Osteoblast (primary cell): Measurements from ENCODE around the gene SSU72. TPM values are rescaled to one million over a fixed set of nuclear protein-coding genes. Genes with fewer than 3 reads are reported as not detected.
A peak's percentile ranks its signal among the peaks of the same experiment; 100 is the strongest.

Experiments
- DNase-seq: peaks from one replicate; pipeline ENCODE4 v3.0.0; 2011; ENCODE audit warnings: low spot score, mixed read lengths; ENCODE audit not compliant: insufficient read length; ENCODE audit errors: missing footprints
- H2AFZ ChIP-seq: 2 replicates; pipeline ENCODE4 v1.6.0; 2011; ENCODE audit warnings: mild to moderate bottlenecking, low read length
- H3K27ac ChIP-seq: 2 replicates; pipeline ENCODE4 v1.5.1; 2011; ENCODE audit warnings: mild to moderate bottlenecking, low read depth, low read length, moderate library complexity
- H3K27me3 ChIP-seq: 2 replicates; pipeline ENCODE4 v1.6.0; 2012; ENCODE audit warnings: mild to moderate bottlenecking, control low read depth, inconsistent platforms, low read length, moderate library complexity; ENCODE audit not compliant: insufficient read depth
- H3K36me3 ChIP-seq: 2 replicates; pipeline ENCODE4 v1.5.1; 2011; ENCODE audit warnings: mild to moderate bottlenecking, low read length, control low read depth, moderate library complexity; ENCODE audit not compliant: insufficient read depth
- H3K4me1 ChIP-seq: 2 replicates; pipeline ENCODE4 v1.5.1; 2011; ENCODE audit warnings: mild to moderate bottlenecking, low read length, control low read depth, moderate library complexity; ENCODE audit not compliant: insufficient read depth
- H3K4me2 ChIP-seq: 2 replicates; pipeline ENCODE4 v1.6.0; 2011; ENCODE audit warnings: mild to moderate bottlenecking, low read length; ENCODE audit not compliant: insufficient read depth
- H3K4me3 ChIP-seq: fragments of 200-600 bp; sonication (generic); 3 replicates; pipeline ENCODE4 v1.5.1; 2012; ENCODE audit warnings: mild to moderate bottlenecking, low read length, inconsistent platforms; ENCODE audit not compliant: insufficient read depth
- H3K79me2 ChIP-seq: 2 replicates; pipeline ENCODE4 v1.6.0; 2012; ENCODE audit warnings: mild to moderate bottlenecking, low read length, control low read depth, inconsistent platforms; ENCODE audit not compliant: insufficient read depth
- H3K9me3 ChIP-seq: 2 replicates; pipeline ENCODE4 v1.5.1; 2011; ENCODE audit warnings: low read depth, low read length, control low read depth
- H4K20me1 ChIP-seq: 2 replicates; pipeline ENCODE4 v1.6.0; 2012; ENCODE audit warnings: mild to moderate bottlenecking, low read length, control low read depth; ENCODE audit not compliant: insufficient read depth
- total RNA-seq: library from RNA; depleted of rRNA; stranded (reverse); fragments of >200 nt; gene quantifications from 2 replicates; pipeline ENCODE4 v1.2.3, GENCODE V29; 2012
- TF ChIP-seq, protein P1 (sequence below): IDR thresholded peaks from 2 replicates; pipeline ENCODE4 v1.5.1; 2011; ENCODE audit warnings: mild to moderate bottlenecking, low read depth, low read length, moderate library complexity; ENCODE audit errors: extremely low read depth

SSU72 gene
- total RNA-seq, 1 donor = 73.1 TPM

DNA sequence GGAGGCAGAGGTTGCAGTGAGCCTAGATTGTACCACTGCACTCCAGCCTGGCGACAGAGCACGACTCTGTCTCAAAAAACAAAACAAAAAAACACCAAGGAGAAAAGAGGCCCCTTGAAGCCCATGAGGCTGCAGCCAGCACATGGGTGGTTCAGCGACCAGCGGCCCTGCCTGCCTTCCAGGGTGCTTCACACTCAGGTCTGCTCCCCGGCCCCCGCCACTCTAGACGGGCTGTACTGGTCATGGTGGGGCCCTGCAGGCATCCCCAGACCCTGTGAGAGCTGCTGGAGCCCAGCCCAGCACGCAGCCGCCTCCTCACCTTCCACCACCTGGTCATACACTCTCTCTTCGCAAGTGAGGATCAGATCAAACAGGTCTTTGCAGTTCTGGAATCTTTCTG lies 30.1 kb downstream of the SSU72 start:
- Histone ChIP-seq H4K20me1 (no peaks in the 10 kb centered on the region), H3K36me3 (peaks cover 15% of the 10 kb centered on the region)

DNA sequence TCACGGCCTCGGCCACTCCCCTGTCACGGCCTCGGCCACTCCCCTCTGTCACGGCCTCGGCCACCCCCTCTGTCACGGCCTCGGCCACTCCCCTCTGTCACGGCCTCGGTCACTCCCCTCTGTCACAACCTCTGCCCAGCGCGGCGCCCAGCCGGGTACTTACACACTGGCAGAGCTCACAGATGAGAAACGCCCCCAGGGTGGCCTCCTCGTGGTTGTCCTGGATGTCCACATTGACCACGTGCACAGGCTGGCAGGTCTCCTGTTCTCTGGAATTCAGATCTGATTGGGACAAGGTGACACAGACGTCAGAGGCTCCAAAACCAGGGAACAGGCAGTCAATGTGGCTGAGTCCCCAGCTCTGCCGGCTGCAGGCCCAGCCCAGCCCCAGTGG lies 31.0 kb downstream of the SSU72 start:
- H3K4me1 ChIP-seq = no peaks in the 10 kb centered on the region
- peaks cover 18% of the 10 kb centered on the region for H3K36me3 ChIP-seq
- no peak overlapping the region for H3K27ac ChIP-seq
- no peak overlapping the region for H2AFZ ChIP-seq
- no peak overlapping the region for H3K4me3 ChIP-seq
- peaks cover 1% of the 10 kb centered on the region for H4K20me1 ChIP-seq
- no peaks in the 10 kb centered on the region for H3K9me3 ChIP-seq
- H3K27me3 ChIP-seq = no peaks in the 10 kb centered on the region
- DNase-seq = peak; percentile 84
- TF ChIP-seq, protein P1, sequence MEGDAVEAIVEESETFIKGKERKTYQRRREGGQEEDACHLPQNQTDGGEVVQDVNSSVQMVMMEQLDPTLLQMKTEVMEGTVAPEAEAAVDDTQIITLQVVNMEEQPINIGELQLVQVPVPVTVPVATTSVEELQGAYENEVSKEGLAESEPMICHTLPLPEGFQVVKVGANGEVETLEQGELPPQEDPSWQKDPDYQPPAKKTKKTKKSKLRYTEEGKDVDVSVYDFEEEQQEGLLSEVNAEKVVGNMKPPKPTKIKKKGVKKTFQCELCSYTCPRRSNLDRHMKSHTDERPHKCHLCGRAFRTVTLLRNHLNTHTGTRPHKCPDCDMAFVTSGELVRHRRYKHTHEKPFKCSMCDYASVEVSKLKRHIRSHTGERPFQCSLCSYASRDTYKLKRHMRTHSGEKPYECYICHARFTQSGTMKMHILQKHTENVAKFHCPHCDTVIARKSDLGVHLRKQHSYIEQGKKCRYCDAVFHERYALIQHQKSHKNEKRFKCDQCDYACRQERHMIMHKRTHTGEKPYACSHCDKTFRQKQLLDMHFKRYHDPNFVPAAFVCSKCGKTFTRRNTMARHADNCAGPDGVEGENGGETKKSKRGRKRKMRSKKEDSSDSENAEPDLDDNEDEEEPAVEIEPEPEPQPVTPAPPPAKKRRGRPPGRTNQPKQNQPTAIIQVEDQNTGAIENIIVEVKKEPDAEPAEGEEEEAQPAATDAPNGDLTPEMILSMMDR = no peak
- H3K79me2 ChIP-seq = peaks cover 8% of the 10 kb centered on the region
- H3K4me2 ChIP-seq = no peak overlapping the region

More for the DNA sequence above, 30.1 kb downstream of the SSU72 start:
- Histone ChIP-seq H3K4me2 (no peak overlapping the region), H3K27me3 (no peaks in the 10 kb centered on the region), H3K27ac (no peak overlapping the region), H3K4me3 (no peak overlapping the region), H3K9me3 (no peaks in the 10 kb centered on the region), H2AFZ (no peak overlapping the region), H3K4me1 (no peaks in the 10 kb centered on the region), H3K79me2 (peaks cover 4% of the 10 kb centered on the region)
- TF ChIP-seq, protein P1 = no peak
- no peak for DNase-seq

DNA sequence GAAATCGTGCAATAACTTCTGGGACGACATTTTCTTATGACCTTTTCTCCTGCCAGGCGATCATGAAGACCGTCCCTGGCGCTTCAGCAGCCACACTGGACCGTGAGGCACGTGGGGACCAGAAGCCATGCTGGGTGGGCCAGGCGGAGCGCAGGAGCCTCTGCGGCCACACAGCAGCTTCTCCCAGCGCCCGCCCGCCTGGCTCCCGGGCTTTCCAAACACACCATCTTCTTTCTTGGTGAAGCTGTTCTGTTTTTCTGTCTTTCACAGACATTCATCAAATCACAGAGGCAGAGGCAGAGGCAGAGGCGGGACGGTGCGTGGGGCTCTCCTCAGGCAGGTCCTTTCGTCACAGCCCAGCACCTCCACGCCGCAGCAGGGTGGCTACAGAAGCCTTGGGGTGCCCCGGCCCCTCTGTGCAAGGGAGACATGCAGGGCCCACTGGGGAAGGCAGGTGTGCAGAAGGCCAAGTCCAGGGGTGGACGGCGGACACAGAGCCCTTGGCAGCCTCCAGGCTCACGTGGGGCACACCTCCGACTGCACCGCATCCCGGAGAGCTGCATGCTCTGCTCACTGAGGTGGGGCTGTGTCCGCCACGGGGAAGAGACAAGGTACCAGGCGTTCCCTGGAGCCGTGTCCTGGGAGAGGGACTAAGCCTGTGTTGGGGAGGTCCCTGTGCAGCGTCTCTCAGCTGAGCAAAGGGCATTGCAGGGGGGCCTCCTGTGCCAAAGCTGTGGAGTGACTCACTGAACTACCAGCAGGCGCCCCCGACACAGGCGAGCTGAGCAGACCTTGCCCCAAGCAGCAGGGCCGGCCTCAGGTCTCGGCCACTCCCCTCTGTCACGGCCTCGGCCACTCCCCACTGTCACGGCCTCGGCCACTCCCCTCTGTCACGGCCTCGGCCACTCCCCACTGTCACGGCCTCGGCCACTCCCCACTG lies 31.6 kb downstream of the SSU72 start:
- H3K9me3 ChIP-seq = no peaks in the 10 kb centered on the region
- TF ChIP-seq, protein P1 = no peak
- H3K4me1 ChIP-seq = no peaks in the 10 kb centered on the region
- H3K4me2 ChIP-seq = no peak overlapping the region
- no peak overlapping the region for H3K27ac ChIP-seq
- H3K4me3 ChIP-seq = no peak overlapping the region
- peak; percentile 82 for DNase-seq
- no peaks in the 10 kb centered on the region for H3K27me3 ChIP-seq
- peaks cover 12% of the 10 kb centered on the region for H3K79me2 ChIP-seq
- peaks cover 5% of the 10 kb centered on the region for H4K20me1 ChIP-seq
- peaks cover 19% of the 10 kb centered on the region for H3K36me3 ChIP-seq
- H2AFZ ChIP-seq = no peak overlapping the region

DNA sequence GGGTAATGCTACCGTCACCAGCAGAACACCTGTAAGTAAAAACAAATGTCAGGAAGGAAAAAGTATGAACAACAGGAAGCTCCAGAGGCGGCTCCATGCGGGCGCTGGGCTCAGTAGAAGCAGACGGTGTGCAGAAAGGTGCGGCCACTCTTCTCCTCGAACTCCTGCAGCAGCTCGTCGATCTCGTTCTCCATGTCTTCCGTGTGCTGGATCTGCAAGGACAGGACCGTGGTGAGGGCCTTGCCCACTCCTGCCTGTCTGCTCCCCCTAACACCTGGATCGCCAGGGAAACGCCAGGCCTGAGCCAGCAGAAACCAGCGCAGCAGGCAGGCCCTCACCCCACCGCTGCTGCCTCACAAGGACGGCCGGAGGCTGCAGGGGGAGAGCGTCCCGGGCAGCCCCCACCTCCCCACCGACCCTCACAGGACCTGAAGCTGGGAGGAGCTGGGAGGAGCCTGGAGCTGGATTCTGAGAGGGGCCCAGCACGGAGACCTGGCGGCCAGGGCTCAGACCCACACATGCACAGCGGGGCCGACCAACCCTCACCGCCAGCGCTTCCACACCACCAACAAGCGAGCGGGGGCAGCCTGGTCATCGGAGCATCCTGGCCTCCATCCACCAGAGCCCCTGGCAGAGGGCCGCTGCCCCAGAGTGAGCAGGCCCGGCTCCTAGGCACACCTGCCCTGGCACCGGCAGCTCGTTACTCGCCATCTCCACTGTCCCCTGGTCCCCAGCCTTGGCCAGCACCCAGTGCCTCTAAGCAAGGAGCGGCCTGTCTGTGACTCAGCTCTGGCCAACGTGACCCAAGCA lies 32.5 kb downstream of the SSU72 start:
- H3K4me2 ChIP-seq = no peak overlapping the region
- no peaks in the 10 kb centered on the region for H3K4me1 ChIP-seq
- H4K20me1 ChIP-seq = peaks cover 14% of the 10 kb centered on the region
- H2AFZ ChIP-seq = no peak overlapping the region
- H3K27ac ChIP-seq = no peak overlapping the region
- H3K27me3 ChIP-seq = no peaks in the 10 kb centered on the region
- no peaks in the 10 kb centered on the region for H3K9me3 ChIP-seq
- peaks cover 20% of the 10 kb centered on the region for H3K79me2 ChIP-seq
- TF ChIP-seq, protein P1 = no peak
- H3K36me3 ChIP-seq = peaks cover 21% of the 10 kb centered on the region
- DNase-seq = peak; percentile 77
- no peak overlapping the region for H3K4me3 ChIP-seq
